H9 (cell line): ENCODE data around the gene CD2BP2. TPM values are rescaled to one million over a fixed set of nuclear protein-coding genes. Genes with fewer than 3 reads are reported as not detected.

Source experiments
- DNase-seq: peaks from one replicate; pipeline ENCODE4 v3.0.0-alpha.2; 2017
- H2AFZ ChIP-seq: one replicate; pipeline ENCODE4 v1.6.1; 2013; ENCODE audit warnings: mild to moderate bottlenecking, low read length, control low read depth, moderate library complexity
- H2AK5ac ChIP-seq: 2 replicates; pipeline ENCODE4 v1.6.1; 2013; ENCODE audit warnings: low read length, control low read depth, mixed read lengths; ENCODE audit not compliant: insufficient read length
- H2BK120ac ChIP-seq: one replicate; pipeline ENCODE4 v1.6.1; 2013; ENCODE audit warnings: low read depth, mild to moderate bottlenecking, low read length, control low read depth, inconsistent platforms; ENCODE audit not compliant: poor library complexity, severe bottlenecking
- H2BK12ac ChIP-seq: 2 replicates; pipeline ENCODE4 v1.6.1; 2013; ENCODE audit warnings: low read length, control low read depth, mixed read lengths, low read depth; ENCODE audit not compliant: insufficient read length
- H2BK15ac ChIP-seq: 2 replicates; pipeline ENCODE4 v1.6.1; 2013; ENCODE audit warnings: low read depth, low read length, control low read depth
- H2BK20ac ChIP-seq: one replicate; pipeline ENCODE4 v1.6.1; 2013; ENCODE audit warnings: low read depth, mild to moderate bottlenecking, low read length, control low read depth, inconsistent platforms; ENCODE audit not compliant: poor library complexity, severe bottlenecking
- H2BK5ac ChIP-seq: 2 replicates; pipeline ENCODE4 v1.6.1; 2013; ENCODE audit warnings: low read length, control low read depth, mixed read lengths; ENCODE audit not compliant: insufficient read length
- H3K14ac ChIP-seq: 2 replicates; pipeline ENCODE4 v1.6.1; 2013; ENCODE audit warnings: low read length, control low read depth; ENCODE audit not compliant: insufficient read depth
- H3K18ac ChIP-seq: 2 replicates; pipeline ENCODE4 v1.6.1; 2013; ENCODE audit warnings: low read depth, mild to moderate bottlenecking, mixed read lengths, low read length, control low read depth; ENCODE audit not compliant: insufficient read length
- H3K23ac ChIP-seq: 2 replicates; pipeline ENCODE4 v1.6.1; 2013; ENCODE audit warnings: low read length, control low read depth, mixed read lengths, low read depth; ENCODE audit not compliant: insufficient read length
- H3K23me2 ChIP-seq: 2 replicates; pipeline ENCODE4 v1.6.1; 2013; ENCODE audit warnings: low read depth, mild to moderate bottlenecking, mixed read lengths, low read length, control low read depth; ENCODE audit not compliant: insufficient read length, poor library complexity, severe bottlenecking
- H3K27ac ChIP-seq: 2 replicates; pipeline ENCODE4 v1.5.1; 2013; ENCODE audit warnings: low read length, control low read depth, mixed read lengths, low read depth; ENCODE audit not compliant: insufficient read length
- H3K27me3 ChIP-seq: 2 replicates; pipeline ENCODE4 v1.6.1; 2013; ENCODE audit warnings: low read length, control low read depth, inconsistent platforms; ENCODE audit not compliant: insufficient read depth
- H3K4ac ChIP-seq: 2 replicates; pipeline ENCODE4 v1.6.1; 2013; ENCODE audit warnings: low read depth, mild to moderate bottlenecking, control low read depth, inconsistent platforms, low read length, moderate library complexity
- H3K4me1 ChIP-seq: 2 replicates; pipeline ENCODE4 v1.6.1; 2013; ENCODE audit warnings: low read length, control low read depth, inconsistent platforms; ENCODE audit not compliant: insufficient read depth
- H3K4me2 ChIP-seq: 2 replicates; pipeline ENCODE4 v1.6.1; 2013; ENCODE audit warnings: low read length, control low read depth, mixed read lengths; ENCODE audit not compliant: insufficient read length, insufficient read depth
- H3K56ac ChIP-seq: 2 replicates; pipeline ENCODE4 v1.6.1; 2013; ENCODE audit warnings: low read depth, mild to moderate bottlenecking, mixed read lengths, low read length, control low read depth; ENCODE audit not compliant: insufficient read length
- H3K79me1 ChIP-seq: 2 replicates; pipeline ENCODE4 v1.6.1; 2013; ENCODE audit warnings: low read depth, mild to moderate bottlenecking, moderate library complexity, low read length, control low read depth, inconsistent platforms; ENCODE audit not compliant: insufficient read depth, poor library complexity, severe bottlenecking
- H3K79me2 ChIP-seq: 2 replicates; pipeline ENCODE4 v1.6.1; 2013; ENCODE audit warnings: low read length, control low read depth, inconsistent platforms; ENCODE audit not compliant: insufficient read depth
- H3K9ac ChIP-seq: 2 replicates; pipeline ENCODE4 v1.6.1; 2013; ENCODE audit warnings: low read length, control low read depth, mixed read lengths; ENCODE audit not compliant: insufficient read length; ENCODE audit errors: extremely low read depth
- H3K9me3 ChIP-seq: one replicate; pipeline ENCODE4 v1.6.1; 2013; ENCODE audit warnings: low read depth, low read length, inconsistent platforms; ENCODE audit not compliant: control insufficient read depth
- H3T11ph ChIP-seq: one replicate; pipeline ENCODE4 v1.6.1; 2013; ENCODE audit warnings: mild to moderate bottlenecking, low read length, control low read depth, inconsistent platforms
- H4K20me1 ChIP-seq: one replicate; pipeline ENCODE4 v1.6.1; 2013; ENCODE audit not compliant: control insufficient read depth, insufficient read length, insufficient read depth
- H4K5ac ChIP-seq: 2 replicates; pipeline ENCODE4 v1.6.1; 2013; ENCODE audit warnings: low read depth, mild to moderate bottlenecking, mixed read lengths, low read length, control low read depth; ENCODE audit not compliant: insufficient read length
- H4K8ac ChIP-seq: replicated peaks from 2 replicates; pipeline ENCODE4 v1.6.1; 2013; ENCODE audit warnings: low read length, control low read depth, mixed read lengths, low read depth; ENCODE audit not compliant: insufficient read length
- H4K91ac ChIP-seq: 2 replicates; pipeline ENCODE4 v1.6.1; 2013; ENCODE audit warnings: low read depth, mild to moderate bottlenecking, moderate library complexity, mixed read lengths, low read length, control low read depth; ENCODE audit not compliant: insufficient read length
- H3K27ac Mint-ChIP-seq, 3 experiments: 2 replicates in 2 of 3; 3 replicates in 1 of 3; pipeline ENCODE4 v1.8.0; 2020 to 2021; ENCODE audit warnings: mixed read lengths in 3 of 3, mild to moderate bottlenecking in 1 of 3, moderate library complexity in 1 of 3
- H3K27me3 Mint-ChIP-seq: 2 replicates; pipeline ENCODE4 v1.8.0; 2021; ENCODE audit warnings: low read depth, mild to moderate bottlenecking, moderate library complexity, mixed read lengths
- H3K36me3 Mint-ChIP-seq, 3 experiments: 2 replicates in 2 of 3; 3 replicates in 1 of 3; pipeline ENCODE4 v1.8.0; 2020 to 2021; ENCODE audit warnings: low read depth in 3 of 3, mixed read lengths in 3 of 3; ENCODE audit not compliant: insufficient read depth in 1 of 3
- H3K4me1 Mint-ChIP-seq, 2 experiments: 2 replicates each; pipeline ENCODE4 v1.8.0; 2020; ENCODE audit warnings: mixed read lengths in 2 of 2
- H3K4me3 Mint-ChIP-seq, 2 experiments: 2 replicates in 1 of 2; 3 replicates in 1 of 2; pipeline ENCODE4 v1.8.0; 2020 to 2021; ENCODE audit warnings: mild to moderate bottlenecking in 2 of 2, mixed read lengths in 2 of 2, moderate library complexity in 1 of 2
- H3K9me3 Mint-ChIP-seq, 2 experiments: 2 replicates in 1 of 2; 3 replicates in 1 of 2; pipeline ENCODE4 v1.8.0; 2020; ENCODE audit warnings: mild to moderate bottlenecking in 2 of 2, mixed read lengths in 2 of 2, moderate library complexity in 1 of 2
- WGBS: extraction: QIAGEN DNeasy Blood & Tissue Kit; methylation state at CpG from one replicate; pipeline ENCODE4 v1.1.7; 2013; ENCODE audit warnings: missing lambda C conversion rate, low lambda C conversion rate, mixed read lengths; ENCODE audit not compliant: insufficient read length; ENCODE audit errors: extremely low coverage; 5-methylcytosine and 5-hydroxymethylcytosine counted together
- total RNA-seq: library from RNA; stranded (reverse); gene quantifications from 2 replicates; pipeline ENCODE4 v1.2.1, GENCODE V29; 2021
- TF ChIP-seq, protein P1 (sequence below): fragments of 200-600 bp; sonication (generic); conservative IDR thresholded peaks from 3 replicates; pipeline ENCODE4 v1.8.0; 2021; ENCODE audit warnings: antibody characterized with exemption, mild to moderate bottlenecking

CD2BP2 gene
- total RNA-seq, 1 experiment from 2014 or later = 90.1 TPM

DNA sequence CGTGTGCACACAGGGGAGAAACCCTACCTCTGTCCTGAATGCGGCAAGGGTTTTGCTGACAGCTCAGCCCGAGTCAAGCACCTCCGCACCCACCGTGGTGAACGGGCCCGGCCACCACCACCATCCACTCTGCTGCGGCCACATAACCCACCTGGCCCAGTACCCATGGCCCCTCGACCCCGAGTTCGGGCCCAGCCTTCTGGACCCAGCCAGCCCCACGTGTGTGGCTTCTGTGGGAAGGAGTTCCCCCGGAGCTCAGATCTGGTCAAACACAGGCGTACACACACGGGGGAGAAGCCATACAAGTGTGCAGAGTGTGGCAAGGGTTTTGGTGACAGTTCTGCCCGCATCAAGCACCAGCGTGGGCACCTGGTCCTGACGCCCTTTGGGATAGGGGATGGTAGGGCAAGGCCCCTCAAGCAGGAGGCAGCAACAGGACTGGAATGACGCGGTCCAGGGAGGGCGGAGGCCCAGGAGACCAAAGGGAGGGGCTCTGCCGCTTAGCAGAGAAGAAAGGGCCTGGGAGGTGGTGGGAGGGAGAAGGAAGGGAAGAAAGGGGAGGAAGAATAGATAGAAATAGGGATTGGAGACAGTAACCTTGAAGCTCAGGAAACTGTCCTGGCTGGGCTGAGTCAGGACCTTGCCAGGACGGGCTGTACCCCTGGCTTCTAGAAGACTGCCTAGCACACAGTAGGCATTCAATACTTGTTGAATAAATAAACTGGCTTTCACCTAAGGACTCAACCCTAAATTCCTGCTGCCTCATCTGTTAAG is 43.7 kb upstream of the CD2BP2 start:
- H3K9me3 Mint-ChIP-seq = no peaks in the 10 kb centered on the region; a peak in 1 of 5 replicates
- Histone ChIP-seq H2BK5ac (no peak overlapping the region), H3T11ph (no peak overlapping the region), H2BK12ac (no peak overlapping the region), H3K14ac (no peak overlapping the region), H3K56ac (no peak overlapping the region), H2BK120ac (no peak overlapping the region), H2AK5ac (no peak overlapping the region), H3K79me1 (no peaks in the 10 kb centered on the region), H2BK15ac (no peak overlapping the region), H3K18ac (no peak overlapping the region), H3K4me2 (peak overlapping the region; percentile 47), H4K5ac (no peak overlapping the region), H3K27ac (no peak overlapping the region), H4K8ac (no peak overlapping the region), H3K23me2 (peaks cover 22% of the 10 kb centered on the region), H4K91ac (no peak overlapping the region), H3K79me2 (peaks cover 4% of the 10 kb centered on the region; the same call in 1 of the 2 replicates), H3K4me1 (no peaks in the 10 kb centered on the region; the same call in 1 of the 2 replicates), H2BK20ac (no peak overlapping the region), H3K9ac (no peak overlapping the region), H3K9me3 (no peaks in the 10 kb centered on the region), H3K4ac (no peak overlapping the region), H2AFZ (no peak overlapping the region), H3K27me3 (no peaks in the 10 kb centered on the region), H4K20me1 (no peaks in the 10 kb centered on the region), H3K23ac (no peak overlapping the region)
- peaks cover 34 to 41% of the 10 kb centered on the region in 2 experiments for H3K4me1 Mint-ChIP-seq
- peak overlapping the region; percentile 36 to 84; a peak in 3 of 5 replicates for H3K4me3 Mint-ChIP-seq
- no CpG with 5 or more reads among the region's 23 CpGs for WGBS
- DNase-seq = peak; percentile 66
- H3K27me3 Mint-ChIP-seq = peaks cover 2% of the 10 kb centered on the region
- H3K27ac Mint-ChIP-seq = peak overlapping the region in 2 of 3 experiments; percentile 98; a peak in 4 of 7 replicates
- TF ChIP-seq, protein P1, sequence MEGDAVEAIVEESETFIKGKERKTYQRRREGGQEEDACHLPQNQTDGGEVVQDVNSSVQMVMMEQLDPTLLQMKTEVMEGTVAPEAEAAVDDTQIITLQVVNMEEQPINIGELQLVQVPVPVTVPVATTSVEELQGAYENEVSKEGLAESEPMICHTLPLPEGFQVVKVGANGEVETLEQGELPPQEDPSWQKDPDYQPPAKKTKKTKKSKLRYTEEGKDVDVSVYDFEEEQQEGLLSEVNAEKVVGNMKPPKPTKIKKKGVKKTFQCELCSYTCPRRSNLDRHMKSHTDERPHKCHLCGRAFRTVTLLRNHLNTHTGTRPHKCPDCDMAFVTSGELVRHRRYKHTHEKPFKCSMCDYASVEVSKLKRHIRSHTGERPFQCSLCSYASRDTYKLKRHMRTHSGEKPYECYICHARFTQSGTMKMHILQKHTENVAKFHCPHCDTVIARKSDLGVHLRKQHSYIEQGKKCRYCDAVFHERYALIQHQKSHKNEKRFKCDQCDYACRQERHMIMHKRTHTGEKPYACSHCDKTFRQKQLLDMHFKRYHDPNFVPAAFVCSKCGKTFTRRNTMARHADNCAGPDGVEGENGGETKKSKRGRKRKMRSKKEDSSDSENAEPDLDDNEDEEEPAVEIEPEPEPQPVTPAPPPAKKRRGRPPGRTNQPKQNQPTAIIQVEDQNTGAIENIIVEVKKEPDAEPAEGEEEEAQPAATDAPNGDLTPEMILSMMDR = no peak
- H3K36me3 Mint-ChIP-seq = peaks cover 9 to 33% (median 20%) of the 10 kb centered on the region in 3 experiments; a peak in 6 of 7 replicates
